Caki2 (cell line): ENCODE data around the gene ZNF605. TPM values are rescaled to one million over a fixed set of nuclear protein-coding genes. Genes with fewer than 3 reads are reported as not detected.
"Not testable (repeated sequence)": the region's sequence is repeated elsewhere in the genome, so short reads cannot be mapped to it uniquely, and the experiment has no call there.

Source experiments
- DNase-seq: peaks from one replicate; pipeline ENCODE4 v3.0.0-alpha.2; 2015; ENCODE audit warnings: low read depth
- in situ Hi-C: cut with HindIII; loops from 2 replicates; pipeline ENCODE4 v1.10.0; 2016; ENCODE audit warnings: low sequenced_read_pairs, low pct_unique_long_range_greater_than_20kb, mixed read lengths
- total RNA-seq: library from RNA; depleted of rRNA; stranded (reverse); fragments of >200 nt; shearing (Covaris generic); gene quantifications from 2 replicates; pipeline ENCODE4 v1.2.3, GENCODE V29; 2014; ENCODE audit warnings: low replicate concordance; rRNA removed

ZNF605 gene
- total RNA-seq = 1.3 and 2.6 TPM in 2 replicates

DNA sequence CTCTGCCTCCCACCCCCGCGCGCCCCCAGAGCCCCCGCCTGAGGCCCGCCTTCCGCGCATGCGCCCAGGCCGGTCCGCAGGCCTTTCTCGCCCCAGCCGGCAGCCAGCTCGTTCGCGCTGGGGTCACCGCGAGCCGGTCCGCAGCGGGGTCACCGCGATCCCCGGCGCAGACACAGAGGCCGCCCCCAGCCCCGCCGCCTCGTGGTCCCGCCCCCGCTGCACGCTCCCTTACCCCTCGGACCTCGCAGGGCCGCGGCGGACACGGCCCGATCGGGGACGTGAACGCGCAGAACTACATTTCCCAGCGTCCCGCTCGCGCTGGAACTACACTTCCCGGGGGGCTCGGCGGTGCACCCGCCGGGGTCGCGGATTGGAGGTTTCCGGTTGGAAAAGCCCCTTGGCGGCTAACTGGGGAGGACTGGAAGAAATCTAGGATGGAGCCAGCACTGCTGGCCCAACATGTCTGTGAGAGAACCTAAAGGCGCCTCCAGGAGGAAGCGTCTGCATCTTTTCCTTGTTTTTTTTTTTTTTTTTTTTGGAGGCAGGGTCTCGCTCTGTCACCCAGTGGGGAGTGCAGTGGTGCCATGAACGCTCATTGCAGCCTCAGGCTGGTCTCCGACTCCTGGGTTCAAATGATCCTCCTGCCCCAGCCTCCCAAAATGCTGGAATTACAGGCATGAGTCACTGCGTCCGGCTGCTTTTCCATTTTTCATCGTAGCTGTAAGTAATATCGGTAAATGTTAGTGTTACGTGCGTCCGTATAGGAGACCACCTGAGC lies at the start of gene ZNF605:
Gene ZNF605 (minus strand): TSS at position 296 of the 778 bp plus-strand sequence. CDS start 10,671 bp downstream, outside the sequence.
- peak; percentile 83 for DNase-seq
- in situ Hi-C loops = no loop called here

DNA sequence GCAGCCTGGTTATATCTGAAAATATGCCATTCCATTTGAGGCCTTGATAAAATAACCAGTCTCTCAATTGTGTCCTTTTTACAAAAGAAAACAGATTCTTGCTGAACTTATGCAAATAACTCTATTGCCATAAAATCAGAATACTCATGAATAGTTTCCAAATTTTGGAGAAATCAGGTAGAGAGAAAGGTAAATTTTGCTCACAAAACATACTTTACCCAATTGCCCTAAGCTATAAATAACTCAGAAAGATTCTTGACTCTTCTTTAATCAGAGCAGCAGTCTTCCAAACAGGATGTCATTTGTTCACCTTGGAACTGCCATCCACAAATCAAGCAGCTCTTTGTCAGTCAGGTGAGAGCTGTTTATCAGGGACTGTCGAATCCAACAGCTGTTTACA lies 42.6 kb upstream of the ZNF605 start:
- DNase-seq = peak; percentile 7
- in situ Hi-C loops = no loop called here

DNA sequence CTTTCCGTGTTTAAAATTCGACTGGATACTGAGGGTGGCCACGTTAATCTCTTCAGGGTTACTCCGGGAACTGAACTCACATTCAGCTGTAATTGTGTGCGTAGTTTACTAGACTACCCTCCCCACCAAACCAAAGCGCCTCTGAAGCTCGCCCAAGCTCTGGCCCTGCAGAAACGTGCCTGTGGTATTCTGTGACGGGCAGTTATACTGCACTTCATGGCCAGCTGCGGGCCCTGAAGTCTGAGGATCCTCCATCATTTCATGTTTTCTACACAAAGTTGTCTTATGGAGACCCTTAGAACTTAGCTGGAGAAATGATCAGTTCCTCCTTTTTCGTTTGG lies 30.7 kb upstream of the ZNF605 start:
- in situ Hi-C loops = no loop called here
- peak; percentile 17 for DNase-seq

DNA sequence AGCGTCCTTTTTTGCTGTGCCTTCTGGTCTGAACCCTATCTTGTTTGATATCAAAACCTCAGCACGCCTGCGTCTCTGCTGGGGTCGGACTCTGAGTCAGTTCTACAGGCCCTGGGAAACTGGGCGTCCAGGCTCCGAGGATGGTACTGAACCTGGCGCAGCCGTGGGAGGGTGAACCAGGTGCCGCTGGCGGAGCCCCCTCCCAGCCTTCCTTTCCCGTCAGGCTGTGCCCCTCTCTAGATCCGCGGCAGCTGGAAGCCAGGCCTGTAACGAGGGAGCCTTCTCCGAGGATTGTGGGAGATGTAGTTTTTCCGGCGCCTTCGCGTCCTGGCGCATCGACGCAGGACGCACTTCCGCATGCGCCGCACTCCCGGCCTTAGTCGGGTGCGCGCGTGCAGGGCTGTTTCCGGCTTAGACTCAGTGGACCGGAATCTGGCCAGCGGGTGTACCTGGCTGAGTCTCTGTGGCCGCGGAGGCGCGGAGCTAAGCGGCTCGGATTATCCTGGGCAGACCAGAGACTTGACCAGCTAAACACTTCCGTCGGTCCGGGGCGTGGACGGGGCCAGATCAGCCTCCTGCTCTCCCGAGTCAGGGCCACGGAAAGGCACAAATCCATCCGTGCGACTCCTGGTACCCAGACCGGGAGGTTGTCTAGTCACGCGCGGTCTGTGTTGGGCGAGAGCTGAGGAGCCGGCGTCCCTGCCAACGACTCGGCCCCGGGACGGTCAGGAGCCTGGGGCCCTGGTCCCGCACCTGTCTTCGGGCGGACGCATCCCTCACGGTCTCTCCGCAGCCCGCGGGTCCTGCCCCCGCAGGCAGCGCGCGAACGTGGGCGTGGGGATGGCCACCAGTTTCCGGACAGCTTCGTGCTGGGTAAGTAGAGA lies 30.1 kb upstream of the ZNF605 start, which contains the start of gene ZNF26:
Gene ZNF26 (plus strand): TSS at position 367 of the 884 bp plus-strand sequence. CDS start 474 bp downstream, at position 841.
- in situ Hi-C loops = no loop called here
- DNase-seq = peak; percentile 91

DNA sequence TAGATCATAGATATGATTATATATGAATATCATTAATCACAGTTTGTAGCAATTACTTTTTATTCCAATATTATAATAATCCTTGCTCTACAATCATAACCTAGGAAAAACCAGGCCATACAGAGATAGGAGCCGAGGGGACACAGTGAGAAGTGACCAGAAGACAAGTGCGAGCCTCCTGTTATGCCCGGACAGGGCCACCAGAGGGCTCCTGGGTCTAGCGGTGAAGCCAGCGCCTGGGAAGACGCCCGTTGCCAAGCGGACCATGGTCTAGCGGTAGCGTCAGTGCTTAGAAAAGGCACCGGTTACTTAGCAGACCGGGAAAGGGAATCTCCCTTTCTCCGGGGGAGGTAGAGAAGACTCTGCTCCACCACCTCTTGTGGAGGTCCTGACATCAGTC lies 20.8 kb upstream of the ZNF605 start:
- in situ Hi-C loops, DNase-seq: not testable (repeated sequence)

DNA sequence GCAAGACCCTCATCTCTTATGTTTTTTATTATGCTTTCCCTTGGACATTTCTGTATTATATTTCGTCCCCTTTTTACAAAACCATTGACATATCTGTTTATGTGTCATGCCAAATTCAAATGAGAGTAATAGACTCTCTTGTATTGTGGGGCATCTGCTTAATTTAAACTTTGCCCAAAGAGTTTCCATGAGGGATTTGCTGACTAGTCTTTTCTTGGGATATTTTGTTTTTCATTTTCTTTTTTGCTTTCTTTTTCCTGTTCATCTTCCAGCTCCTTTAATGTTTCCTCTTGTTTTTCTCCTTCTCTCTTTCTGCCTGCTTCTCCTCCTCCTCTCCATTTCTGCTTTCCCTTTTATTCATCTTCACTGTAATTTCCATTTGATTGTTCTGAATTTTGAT lies 16.3 kb upstream of the ZNF605 start:
- in situ Hi-C loops = no loop called here

DNA sequence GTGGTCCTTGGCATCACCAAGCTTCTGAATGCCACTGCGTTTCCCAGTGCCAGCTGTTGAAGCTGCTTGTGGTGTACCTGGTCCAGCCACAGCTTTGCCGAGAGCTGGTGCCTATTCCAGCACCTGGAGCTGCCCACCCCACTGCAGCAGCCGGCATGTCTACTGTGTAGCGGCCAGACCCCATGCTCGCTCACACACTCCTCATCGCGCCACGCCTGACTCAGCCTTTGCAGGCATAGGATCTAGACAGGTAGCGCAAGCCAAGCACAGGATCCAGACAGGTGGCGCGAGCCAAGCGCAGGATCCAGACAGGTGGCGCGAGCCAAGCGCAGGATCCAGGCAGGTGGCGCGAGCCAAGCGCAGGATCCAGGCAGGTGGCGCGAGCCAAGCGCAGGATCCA lies 11.6 kb upstream of the ZNF605 start:
- no peak for DNase-seq
- in situ Hi-C loops = no loop called here

More for the DNA sequence above, 16.3 kb upstream of the ZNF605 start:
- DNase-seq = no peak

DNA sequence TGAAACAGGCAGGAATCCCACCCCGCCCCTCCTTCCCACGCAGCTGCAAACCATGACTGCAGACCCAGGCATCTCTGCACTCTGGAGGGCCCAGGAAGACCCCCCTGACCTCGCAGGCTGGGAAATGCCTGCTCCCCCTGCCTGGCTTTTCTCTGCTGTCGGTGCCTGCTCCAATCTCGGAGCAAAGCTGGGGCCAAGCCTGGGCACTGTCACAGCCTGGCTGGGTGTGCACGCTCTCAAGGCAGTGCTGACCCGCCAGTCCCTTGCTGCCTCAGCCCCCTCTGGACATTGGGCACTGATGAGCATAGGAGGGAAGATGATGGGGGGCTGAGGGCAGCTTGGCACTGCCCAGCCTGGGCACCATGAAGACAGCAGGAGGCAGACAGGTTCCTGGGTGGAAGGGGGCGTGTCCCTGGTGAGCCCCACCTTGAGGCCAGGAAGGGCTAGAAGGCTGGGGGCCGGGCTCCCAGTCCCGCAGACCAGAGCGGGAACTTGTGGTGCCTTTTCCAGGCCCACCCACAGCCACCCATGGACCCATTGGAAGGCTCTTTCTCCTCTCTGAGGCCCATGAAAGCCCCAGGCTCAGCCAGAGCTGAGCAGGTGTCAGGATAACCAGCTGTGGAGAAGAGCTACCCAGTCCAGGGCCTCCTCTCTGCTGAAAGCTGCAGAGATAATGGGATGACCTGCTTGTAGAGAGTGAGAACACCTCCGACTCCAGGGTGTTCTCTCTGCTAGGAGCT lies 10.7 kb upstream of the ZNF605 start:
- DNase-seq = no peak
- in situ Hi-C loops = no loop called here

DNA sequence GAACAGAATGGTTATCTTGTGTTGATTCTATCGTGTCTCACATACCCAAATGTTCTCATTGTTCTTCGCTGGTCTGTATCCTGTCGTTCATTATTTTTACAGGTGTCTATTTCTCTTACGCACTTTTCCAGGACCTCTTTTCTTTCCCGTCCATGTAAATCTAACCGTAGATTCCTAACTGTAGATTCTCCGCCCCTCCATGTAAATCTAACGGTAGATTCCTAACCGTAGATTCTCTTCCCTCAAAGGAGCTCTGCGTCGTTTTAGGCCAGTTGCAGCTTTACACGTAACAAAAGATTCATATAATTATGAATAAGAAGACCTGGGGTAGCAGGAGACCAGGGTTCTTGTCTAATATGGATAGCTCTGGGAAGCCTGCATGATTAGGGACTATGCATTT lies 9.7 kb upstream of the ZNF605 start:
- no peak for DNase-seq
- in situ Hi-C loops = no loop called here

DNA sequence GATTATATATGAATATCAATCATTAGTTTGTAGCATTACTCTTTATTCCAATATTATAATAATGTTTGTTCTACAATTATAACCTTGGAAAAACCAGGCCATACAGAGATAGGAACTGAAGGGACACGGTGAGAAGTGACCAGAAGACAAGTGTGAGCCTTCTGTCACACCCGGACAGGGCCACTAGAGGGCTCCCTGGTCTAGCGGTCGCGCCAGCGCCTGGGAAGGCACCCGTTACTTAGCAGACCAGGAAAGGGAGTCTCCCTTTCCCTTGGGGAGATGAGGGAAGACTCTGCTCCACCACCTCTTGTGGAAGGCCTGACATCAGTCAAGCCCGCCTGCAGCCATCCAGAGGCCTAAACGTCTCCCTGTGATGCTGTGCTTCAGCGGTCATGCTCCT lies 7.8 kb upstream of the ZNF605 start:
- in situ Hi-C loops, DNase-seq: not testable (repeated sequence)

DNA sequence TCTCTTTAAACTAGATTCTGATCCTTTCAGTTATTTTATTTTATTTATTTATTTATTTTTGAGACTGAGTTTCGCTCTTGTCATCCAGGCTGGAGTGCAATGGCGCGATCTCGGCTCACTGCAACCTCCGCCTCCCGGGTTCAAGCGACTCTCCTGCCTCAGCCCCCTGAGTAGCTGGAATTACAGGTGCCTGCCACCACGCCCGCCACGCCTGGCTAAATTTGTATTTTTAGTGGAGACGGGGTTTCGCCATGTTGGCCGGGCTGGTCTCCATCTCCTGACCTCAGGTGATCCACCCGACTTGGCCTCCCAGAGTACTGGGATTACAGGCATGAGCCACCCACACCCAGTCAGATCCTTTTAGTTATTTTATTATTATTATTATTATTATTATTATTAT lies 5.7 kb upstream of the ZNF605 start:
- in situ Hi-C loops, DNase-seq: not testable (repeated sequence)

DNA sequence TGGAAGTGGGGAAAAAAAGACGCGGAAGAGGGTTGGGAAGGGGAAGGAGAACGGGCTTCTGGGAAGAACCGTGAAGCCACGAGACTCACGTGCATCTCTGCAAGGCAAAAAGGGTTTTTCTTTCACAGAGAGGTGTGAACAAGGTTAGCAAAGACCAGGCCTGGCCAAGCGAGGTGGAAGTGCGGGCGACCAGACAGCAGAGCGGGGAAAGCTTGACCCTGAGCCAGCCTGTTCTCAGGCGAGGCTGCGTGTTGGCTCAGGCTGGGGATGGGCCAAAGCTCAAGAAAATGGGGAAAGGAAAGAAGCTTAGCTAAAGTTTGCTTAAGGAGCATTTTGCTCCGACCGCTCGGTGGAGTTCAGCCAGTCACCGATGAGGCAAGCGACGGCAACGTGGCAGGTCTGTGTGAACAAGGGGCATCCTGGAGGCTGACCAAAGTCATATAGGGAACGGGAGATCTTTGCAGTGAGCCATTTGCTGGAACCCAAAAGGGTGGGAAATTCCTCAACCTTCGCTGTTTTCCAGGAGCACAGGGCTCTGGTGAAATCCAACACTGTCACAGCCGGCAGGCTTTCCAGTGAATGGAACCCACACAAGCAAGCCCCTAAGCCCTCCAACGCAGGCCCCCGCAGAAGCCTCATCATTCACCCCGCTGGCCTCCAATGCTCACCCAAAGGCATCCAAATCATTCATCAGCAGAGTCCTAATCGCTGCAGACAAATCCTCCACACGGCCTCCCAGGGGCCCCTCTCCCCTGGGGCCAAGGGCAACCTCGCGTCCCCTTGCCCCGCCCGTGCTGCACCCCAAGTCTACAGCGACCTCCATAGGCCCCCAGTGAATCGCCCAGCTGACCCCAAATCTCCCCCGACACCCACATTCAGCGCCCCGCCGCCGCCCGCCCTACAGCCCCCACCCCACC lies 754 bp downstream of the ZNF605 start:
- in situ Hi-C loops = no loop called here
- peak; percentile 61 for DNase-seq

DNA sequence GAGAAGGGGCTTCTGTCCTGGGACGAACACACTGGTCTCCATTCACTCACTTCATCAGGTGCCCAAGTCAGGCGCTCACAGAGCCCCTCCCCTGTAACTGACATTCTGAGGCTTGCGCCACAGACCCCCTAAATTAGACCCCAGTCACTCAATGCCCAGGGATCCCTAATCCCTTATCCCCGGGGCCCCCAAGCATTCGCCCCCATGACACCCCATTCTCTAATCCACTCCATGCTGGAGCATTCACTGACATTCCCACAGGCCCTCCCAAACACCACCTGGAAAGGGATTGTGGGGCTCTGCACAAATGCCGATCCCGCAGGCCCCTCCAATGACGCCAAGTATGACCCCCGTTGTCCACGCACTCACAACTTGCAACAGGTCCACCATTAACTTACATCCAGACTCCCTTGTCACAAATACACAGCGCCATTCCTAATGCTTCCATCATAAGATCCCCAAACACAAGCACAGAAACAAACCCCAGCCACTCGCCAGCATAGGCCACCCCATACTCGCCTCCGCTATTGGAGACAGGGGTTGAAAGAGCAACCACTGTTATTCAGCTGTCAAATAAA lies 1.5 kb downstream of the ZNF605 start:
- no peak for DNase-seq
- in situ Hi-C loops = no loop called here

DNA sequence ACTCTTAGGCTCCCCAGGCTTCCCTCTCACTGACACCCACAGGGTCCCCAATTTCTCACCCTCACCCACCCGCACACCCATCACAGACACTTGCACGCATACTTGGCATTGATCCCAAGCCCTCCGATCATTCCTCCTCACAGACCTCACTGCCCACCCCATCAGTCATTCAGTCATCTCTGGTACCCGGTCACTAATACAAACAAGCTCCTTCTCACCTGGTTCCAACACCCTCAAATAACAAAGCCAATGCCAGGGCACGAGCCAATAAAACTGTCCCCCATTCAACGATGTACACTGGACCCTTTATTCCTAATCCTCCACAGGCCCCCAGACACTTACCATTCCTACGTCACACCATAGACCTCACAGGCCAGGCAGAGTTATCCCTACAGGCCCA lies 2.3 kb downstream of the ZNF605 start:
- in situ Hi-C loops = no loop called here
- DNase-seq = no peak

DNA sequence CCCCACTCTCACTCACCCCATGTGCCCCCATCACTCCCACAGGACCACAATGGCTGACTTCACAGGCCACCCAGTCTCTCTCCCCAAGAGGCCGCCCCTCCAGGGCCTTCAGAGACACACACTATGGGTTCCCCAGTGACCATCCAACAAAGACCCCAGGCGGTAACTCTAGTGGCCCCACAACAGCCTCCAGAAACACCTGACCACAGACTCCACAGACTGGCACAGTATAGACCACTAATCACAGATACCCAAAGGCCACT lies 3.0 kb downstream of the ZNF605 start:
- no peak for DNase-seq
- in situ Hi-C loops = no loop called here

DNA sequence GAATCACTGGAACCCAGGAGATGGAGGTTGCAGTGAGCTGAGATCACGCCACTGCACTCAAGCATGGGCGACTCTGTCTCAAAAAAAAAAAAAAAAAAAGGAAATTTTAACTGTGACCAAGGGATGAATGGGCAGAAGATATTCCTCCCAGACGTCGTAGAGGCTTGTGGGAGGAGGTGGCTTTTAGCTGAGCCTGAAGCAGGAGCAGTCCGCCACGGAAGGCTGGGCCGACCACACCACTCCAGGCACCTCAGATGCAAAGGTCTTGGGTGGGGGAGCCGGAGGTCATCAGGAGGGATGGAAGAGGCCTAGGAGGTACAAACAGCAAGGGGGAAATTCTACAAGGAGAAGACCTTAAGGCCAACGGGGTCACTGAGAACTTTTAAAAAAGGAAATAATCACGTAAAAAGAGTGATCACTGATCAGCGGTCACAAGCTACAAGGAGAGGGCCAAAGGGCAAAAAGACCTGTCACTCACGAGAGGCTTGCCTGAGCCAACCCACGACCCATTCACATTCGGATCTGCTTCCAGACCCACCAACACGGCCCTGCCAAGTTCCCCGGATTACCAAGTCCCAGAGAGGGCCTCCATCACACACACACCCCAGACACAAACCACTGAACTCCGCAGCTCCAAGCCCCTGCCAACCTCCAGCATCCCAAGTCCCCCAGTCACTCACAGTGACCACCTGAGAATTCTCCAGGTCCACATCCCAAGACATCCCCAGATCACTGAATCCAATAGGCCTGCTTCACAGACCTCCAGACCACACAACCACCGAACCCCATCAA lies 3.5 kb downstream of the ZNF605 start:
- in situ Hi-C loops = no loop called here
- no peak for DNase-seq

DNA sequence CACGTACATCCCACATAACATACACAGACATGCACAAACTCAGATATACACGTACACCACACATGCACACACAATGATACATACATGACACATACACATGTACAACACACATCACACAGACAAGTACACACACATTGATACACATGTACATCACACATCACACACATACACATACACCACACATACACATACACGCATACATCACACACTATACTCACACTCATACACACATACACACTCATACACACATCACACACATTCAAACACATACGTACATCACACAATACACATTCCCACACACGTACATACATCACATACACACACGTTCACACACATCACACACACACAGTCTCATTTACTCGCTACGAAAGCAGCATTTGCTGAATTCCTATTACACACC lies 4.5 kb downstream of the ZNF605 start:
- DNase-seq = no peak
- in situ Hi-C loops = no loop called here
